B cell (primary cell): ENCODE measurements around the gene SCAMP4. TPM values are rescaled to one million over a fixed set of nuclear protein-coding genes. Genes with fewer than 3 reads are reported as not detected.

Source experiments
- ATAC-seq: fragments of 200-7000 bp; cut with Tn5 transposase; one replicate; pipeline ENCODE4 v1.10.0; 2021; ENCODE audit warnings: low read depth, mild to moderate bottlenecking, moderate number of reproducible peaks, moderate library complexity
- CTCF ChIA-PET: fragments of 350-600 bp; sonication (Branson Sonifier 250); formaldehyde crosslinking; loops from one replicate; lab custom pipeline; 2021; ENCODE audit warnings: antibody characterized with exemption, inconsistent platforms; lab: Charles Lee
- POLR2A ChIA-PET: fragments of 350-600 bp; sonication (Branson Sonifier 250); formaldehyde crosslinking; loops from one replicate; lab custom pipeline; 2021; ENCODE audit warnings: antibody characterized with exemption; lab: Charles Lee
- DNase-seq: peaks from one replicate; pipeline ENCODE4 v3.0.0; 2013
- H2AFZ ChIP-seq: 2 replicates; pipeline ENCODE4 v1.6.1; 2012; ENCODE audit warnings: mild to moderate bottlenecking, low read depth, low read length; ENCODE audit not compliant: insufficient read depth, poor library complexity, severe bottlenecking
- H3K27ac ChIP-seq, 2 donors: 1 replicate in 1 of 2; 2 replicates in 1 of 2; pipeline ENCODE4 v1.5.1; 2012 to 2013; ENCODE audit warnings: low read length in 2 of 2, mild to moderate bottlenecking in 2 of 2, moderate library complexity in 1 of 2
- H3K27me3 ChIP-seq, 4 experiments: fragments of 200-600 bp in 1 of 4; sonication (generic) in 1 of 4; replicated peaks in 1 of 4; 1 replicate in 2 of 4; 2 replicates in 2 of 4; pipeline versions ENCODE4 v1.6.1 to v1.7.0; 2013 to 2016; ENCODE audit warnings: low read length in 3 of 4, mild to moderate bottlenecking in 2 of 4, mixed read lengths in 1 of 4, moderate library complexity in 1 of 4; ENCODE audit not compliant: insufficient read depth in 4 of 4, control insufficient read depth in 3 of 4; ENCODE audit errors: control extremely low read depth in 1 of 4
- H3K36me3 ChIP-seq, 2 experiments: replicated peaks in 1 of 2; 1 replicate in 1 of 2; 2 replicates in 1 of 2; pipeline versions ENCODE4 v1.6.1 to v1.7.1; 2013; ENCODE audit warnings: low read length in 1 of 2; ENCODE audit not compliant: insufficient read depth in 2 of 2, control insufficient read depth in 1 of 2; ENCODE audit errors: control extremely low read depth in 1 of 2, extremely low read depth in 1 of 2
- H3K4me1 ChIP-seq, 2 donors: fragments of 200-600 bp in 1 of 2; sonication (generic) in 1 of 2; 1 replicate in 1 of 2; 2 replicates in 1 of 2; pipeline versions ENCODE4 v1.5.1 to v1.6.1; 2013 to 2017; ENCODE audit warnings: low read length in 2 of 2; ENCODE audit not compliant: control insufficient read depth in 2 of 2, insufficient read depth in 2 of 2
- H3K4me2 ChIP-seq: replicated peaks from 2 replicates; pipeline ENCODE3; 2012; ENCODE audit warnings: mild to moderate bottlenecking, low read depth, low read length; ENCODE audit not compliant: poor library complexity, severe bottlenecking
- H3K4me3 ChIP-seq, 5 experiments: fragments of 200-600 bp in 1 of 5; sonication (generic) in 1 of 5; 1 replicate in 3 of 5; 2 replicates in 2 of 5; pipeline versions ENCODE4 v1.5.1 to v1.7.0; 2011 to 2016; ENCODE audit warnings: low read length in 4 of 5, mild to moderate bottlenecking in 4 of 5, low read depth in 2 of 5, control low read depth in 1 of 5, moderate library complexity in 1 of 5; ENCODE audit not compliant: insufficient read depth in 1 of 5; ENCODE audit errors: control extremely low read depth in 1 of 5, extremely low read depth in 1 of 5
- H3K79me2 ChIP-seq: fragments of 200-600 bp; sonication (generic); one replicate; pipeline ENCODE4 v1.6.0; 2016; ENCODE audit warnings: low read length; ENCODE audit not compliant: control insufficient read depth, insufficient read depth
- H3K9ac ChIP-seq: fragments of 200-600 bp; sonication (generic); 2 replicates; pipeline ENCODE4 v1.6.1; 2017; ENCODE audit warnings: mild to moderate bottlenecking, low read length, moderate library complexity
- H3K9me3 ChIP-seq, 3 donors: one replicate each; pipeline versions ENCODE4 v1.6.1 to v1.7.1; 2013; ENCODE audit warnings: low read length in 2 of 3; ENCODE audit not compliant: control insufficient read depth in 2 of 3, insufficient read depth in 1 of 3; ENCODE audit errors: control extremely low read depth in 1 of 3
- H4K20me1 ChIP-seq: 2 replicates; pipeline ENCODE4 v1.6.0; 2012; ENCODE audit warnings: mild to moderate bottlenecking, low read length; ENCODE audit not compliant: insufficient read depth, control insufficient read depth, poor library complexity, severe bottlenecking
- H3K27ac Mint-ChIP-seq: one replicate; pipeline ENCODE4 v1.8.0; 2021; ENCODE audit warnings: mixed read lengths
- H3K27me3 Mint-ChIP-seq: one replicate; pipeline ENCODE4 v1.8.0; 2021; ENCODE audit warnings: mixed read lengths
- H3K4me1 Mint-ChIP-seq: one replicate; pipeline ENCODE4 v1.8.0; 2021; ENCODE audit warnings: mixed read lengths
- H3K4me3 Mint-ChIP-seq: one replicate; pipeline ENCODE4 v1.8.0; 2021; ENCODE audit warnings: mixed read lengths
- H3K9me3 Mint-ChIP-seq: one replicate; pipeline ENCODE4 v1.8.0; 2022; ENCODE audit warnings: mixed read lengths; ENCODE audit not compliant: insufficient read depth
- CTCF ChIP-seq: fragments of 200-600 bp; IDR thresholded peaks from one replicate; pipeline ENCODE4 v1.8.0; 2022; ENCODE audit warnings: antibody characterized with exemption, mild to moderate bottlenecking
- EZH2 ChIP-seq: IDR thresholded peaks from 2 replicates; pipeline ENCODE4 v1.6.1; 2012; ENCODE audit warnings: borderline replicate concordance, low read depth, mild to moderate bottlenecking, moderate library complexity, low read length; ENCODE audit not compliant: insufficient read depth, poor library complexity, severe bottlenecking
- WGBS: methylation state at CpG from one replicate; pipeline ENCODE4 v1.1.5; 2013; ENCODE audit warnings: missing lambda C conversion rate; ENCODE audit not compliant: insufficient coverage; 5-methylcytosine and 5-hydroxymethylcytosine counted together
- intact Hi-C: fragments of 100-400 bp; cut with micrococcal nuclease; formaldehyde crosslinking; loops from one replicate; pipeline ENCODE4 v1.10.0; 2022
- polyA plus RNA-seq: library from polyadenylated mRNA; depleted of rRNA; stranded (reverse); fragments of >200 nt; gene quantifications from 2 replicates; pipeline ENCODE4 v1.2.3, GENCODE V29; 2012
- total RNA-seq, 2 donors: library from RNA; stranded (reverse); fragments of 120-200 nt in 1 of 2; gene quantifications; 1 replicate in 1 of 2; 2 replicates in 1 of 2; pipeline versions ENCODE4 v1.2.3 to v1.2.4, GENCODE V29; 2013 to 2022

Gene SCAMP4
- total and polyA plus RNA-seq, 2 donors (not counting 1 experiment from before 2014, with no cell fraction given): 47.9 to 60.0 TPM

- no peak overlapping the region for H2AFZ ChIP-seq
- POLR2A ChIA-PET: no interaction called here
- H3K4me3 Mint-ChIP-seq: no peak overlapping the region
Observed at GRCh38 chr19:1913781-1914577, 8.8 kb downstream of the SCAMP4 start.

More at GRCh38 chr19:1913781-1914577, 8.8 kb downstream of the SCAMP4 start:
- CTCF ChIA-PET: interaction anchor here (1.2 kb wide), 1 partner anchor 14 kb away, joined by 3 read pairs; no protein-coding TSS in a partner anchor
- ATAC-seq: no peak
- Mint-ChIP-seq H3K9me3 (no peaks in the 10 kb centered on the region), H3K27ac (no peak overlapping the region), H3K27me3 (no peaks in the 10 kb centered on the region), H3K4me1 (peaks cover 17% of the 10 kb centered on the region)
- TF ChIP-seq EZH2 (no peak), CTCF (no peak)
- Histone ChIP-seq H3K4me3 (no peak overlapping the region), H3K79me2 (peaks cover 65% of the 10 kb centered on the region), H3K4me1 (peaks cover 11 to 18% of the 10 kb centered on the region in 2 donors), H3K27ac (no peak overlapping the region), H3K27me3 (no peaks in the 10 kb centered on the region), H3K4me2 (no peak overlapping the region), H3K9ac (no peak overlapping the region), H4K20me1 (peaks cover 60% of the 10 kb centered on the region), H3K9me3 (peaks cover 0 to 3% (median 0%) of the 10 kb centered on the region in 3 donors), H3K36me3 (peaks cover 0 to 33% of the 10 kb centered on the region in 2 experiments)
- intact Hi-C loops: no loop called here
- no peak for DNase-seq
- 87% methylated on average over 23 of the region's 23 CpGs for WGBS
